A549 (cell line): ENCODE measurements around the gene SLC1A4. TPM values are rescaled to one million over a fixed set of nuclear protein-coding genes. Genes with fewer than 3 reads are reported as not detected.

Experiments
- ATAC-seq, 2 experiments: fragments of 200-7000 bp in 1 of 2; fragments of >200 bp in 1 of 2; cut with Nextera tagmentation in 1 of 2; cut with Tn5 transposase in 1 of 2; 3 replicates each; pipeline versions ENCODE4 v1.8.0 to v1.9.1; 2018 to 2020; ENCODE audit warnings: mild to moderate bottlenecking in 1 of 2, moderate library complexity in 1 of 2
- CTCF ChIA-PET: fragments of 300-600 bp; sonication (Branson Sonifier 250); formaldehyde crosslinking; extraction: SDS; loops from one replicate; lab custom pipeline; 2021; ENCODE audit warnings: antibody characterized with exemption, inconsistent platforms; lab: Yijun Ruan, JAX
- POLR2A ChIA-PET: fragments of 350-600 bp; formaldehyde crosslinking; extraction: SDS; loops from one replicate; lab custom pipeline; 2021; ENCODE audit warnings: antibody characterized with exemption, inconsistent platforms; lab: Yijun Ruan, JAX
- DNase-seq, 2 experiments: peaks; one replicate each; pipeline versions ENCODE4 v3.0.0 to v3.0.0-alpha.2; 2011 to 2016; ENCODE audit warnings: low read depth in 1 of 2, low spot score in 1 of 2
- FAIRE-seq: peaks from 2 replicates; lab custom pipeline; 2011; peaks lifted over from hg19 to GRCh38; lab: Jason Lieb, UNC
- H3K27ac ChIP-seq, 2 experiments: fragments of >200 bp; sonication (Bioruptor Twin); formaldehyde crosslinking; 3 replicates each; pipeline ENCODE4 v1.5.1; 2016 to 2017
- H3K4me1 ChIP-seq: fragments of >200 bp; sonication (Bioruptor Twin); formaldehyde crosslinking; 3 replicates; pipeline ENCODE4 v1.6.1; 2016
- H3K4me2 ChIP-seq: fragments of >200 bp; sonication (Bioruptor Twin); formaldehyde crosslinking; 3 replicates; pipeline ENCODE4 v1.6.1; 2016
- H3K4me3 ChIP-seq: fragments of >200 bp; sonication (Bioruptor Twin); formaldehyde crosslinking; 3 replicates; pipeline ENCODE4 v1.5.1; 2016
- H3K9me3 ChIP-seq: fragments of >200 bp; sonication (Bioruptor Twin); formaldehyde crosslinking; 3 replicates; pipeline ENCODE4 v1.6.1; 2016
- CBX8 ChIP-seq: fragments of 200-600 bp; sonication (generic); IDR thresholded peaks from 2 replicates; pipeline ENCODE4 v1.6.1; 2016
- CHD2 ChIP-seq: fragments of 150-350 bp; IDR thresholded peaks from 2 replicates; pipeline ENCODE4 v1.6.1; 2014; ENCODE audit warnings: low read length; ENCODE audit not compliant: partially characterized antibody
- EHMT2 ChIP-seq: fragments of 200-600 bp; sonication (generic); IDR thresholded peaks from 2 replicates; pipeline ENCODE4 v1.6.1; 2016; ENCODE audit warnings: antibody characterized with exemption, low read depth, mild to moderate bottlenecking, moderate library complexity
- FOSL2 ChIP-seq, 2 experiments: fragments of 450-650 bp in 1 of 2; fragments of >200 bp in 1 of 2; sonication (Bioruptor Twin) in 1 of 2; formaldehyde crosslinking; IDR thresholded peaks; 2 replicates each; pipeline versions ENCODE4 v1.5.0 to v1.6.1; 2016 to 2020; ENCODE audit warnings: mild to moderate bottlenecking in 1 of 2, moderate library complexity in 1 of 2
- HEYL ChIP-seq: fragments of 250-450 bp; sonication (Bioruptor Pico); IDR thresholded peaks from 2 replicates; pipeline ENCODE4 v1.8.0; 2021; ENCODE audit warnings: mild to moderate bottlenecking, moderate library complexity
- JUN ChIP-seq, 2 experiments: fragments of >200 bp; sonication (Bioruptor Twin); formaldehyde crosslinking; IDR thresholded peaks; 2 replicates in 1 of 2; 3 replicates in 1 of 2; pipeline ENCODE4 v1.6.1; 2016 to 2017
- MYC ChIP-seq: IDR thresholded peaks from 2 replicates; pipeline ENCODE4 v1.6.1; 2012; ENCODE audit warnings: mild to moderate bottlenecking, inconsistent platforms, low read length, improper control_type of control experiment, borderline replicate concordance
- NFE2L2 ChIP-seq: fragments of 150-350 bp; conservative IDR thresholded peaks from 2 replicates; pipeline ENCODE4 v1.6.1; 2014; ENCODE audit warnings: low read length
- NR3C1 ChIP-seq: fragments of >200 bp; sonication (Bioruptor Twin); formaldehyde crosslinking; IDR thresholded peaks from 3 replicates; pipeline ENCODE4 v1.6.1; 2017
- POLR2A ChIP-seq: IDR thresholded peaks from 2 replicates; pipeline ENCODE4 v1.6.1; 2012; ENCODE audit warnings: mild to moderate bottlenecking, low read length
- RCOR1 ChIP-seq: fragments of 150-350 bp; IDR thresholded peaks from 2 replicates; pipeline ENCODE4 v1.6.1; 2014; ENCODE audit warnings: antibody characterized with exemption, low read length, low read depth
- SMC3 ChIP-seq: fragments of >200 bp; sonication (Bioruptor Twin); formaldehyde crosslinking; IDR thresholded peaks from 3 replicates; pipeline ENCODE4 v1.6.1; 2018; ENCODE audit warnings: inconsistent platforms
- ZNF302 ChIP-seq: fragments of 250-450 bp; sonication (Bioruptor Pico); IDR thresholded peaks from 2 replicates; pipeline ENCODE4 v1.9.0; 2021; ENCODE audit warnings: inconsistent platforms, mild to moderate bottlenecking, moderate library complexity
- WGBS: methylation state at CpG from one replicate; pipeline ENCODE4 v1.1.6; 2017; ENCODE audit errors: missing lambda C conversion rate; 5-methylcytosine and 5-hydroxymethylcytosine counted together
- polyA plus RNA-seq, 4 experiments: library from polyadenylated mRNA; depleted of rRNA in 3 of 4; stranded (reverse); fragments of >200 nt; fragmentation: RNase III in 1 of 4; extraction: RNeasy Plus Mini Kit Qiagen cat#74134 plus additional on column Dnase treatment in 1 of 4; gene quantifications; 2 replicates in 3 of 4; 3 replicates in 1 of 4; pipeline ENCODE4 v1.2.3, GENCODE V29; 2011 to 2017
- TF ChIP-seq, protein P1 (sequence below): IDR thresholded peaks from 2 replicates; pipeline ENCODE4 v1.6.1; 2012; ENCODE audit warnings: low read depth, borderline replicate concordance
- TF ChIP-seq, protein P2 (sequence below): fragments of 250-450 bp; sonication (Bioruptor Pico); IDR thresholded peaks from 2 replicates; pipeline ENCODE4 v1.5.0; 2020; ENCODE audit warnings: low read depth, mild to moderate bottlenecking, moderate library complexity
- TF ChIP-seq, protein P3 (sequence below): fragments of >200 bp; sonication (Bioruptor Twin); formaldehyde crosslinking; IDR thresholded peaks from 2 replicates; pipeline ENCODE4 v1.6.1; 2016
- TF ChIP-seq, protein P4 (sequence below): fragments of >200 bp; sonication (Bioruptor Twin); formaldehyde crosslinking; IDR thresholded peaks from 3 replicates; pipeline ENCODE4 v1.6.1; 2016
- TF ChIP-seq, protein P5 (sequence below): fragments of >200 bp; sonication (Bioruptor Twin); formaldehyde crosslinking; IDR thresholded peaks from 3 replicates; pipeline ENCODE4 v1.5.1; 2016
- TF ChIP-seq, protein P6 (sequence below): IDR thresholded peaks from 2 replicates; pipeline ENCODE4 v1.6.1; 2012
- TF ChIP-seq, protein P7 (sequence below): fragments of 450-650 bp; IDR thresholded peaks from 2 replicates; pipeline ENCODE4 v1.6.1; 2014; ENCODE audit warnings: antibody characterized with exemption

The SLC1A4 gene
- polyA plus RNA-seq, 2 of the 4 experiments (the other 2 are of a cell fraction), result 9.1 to 26.4 TPM

DNA sequence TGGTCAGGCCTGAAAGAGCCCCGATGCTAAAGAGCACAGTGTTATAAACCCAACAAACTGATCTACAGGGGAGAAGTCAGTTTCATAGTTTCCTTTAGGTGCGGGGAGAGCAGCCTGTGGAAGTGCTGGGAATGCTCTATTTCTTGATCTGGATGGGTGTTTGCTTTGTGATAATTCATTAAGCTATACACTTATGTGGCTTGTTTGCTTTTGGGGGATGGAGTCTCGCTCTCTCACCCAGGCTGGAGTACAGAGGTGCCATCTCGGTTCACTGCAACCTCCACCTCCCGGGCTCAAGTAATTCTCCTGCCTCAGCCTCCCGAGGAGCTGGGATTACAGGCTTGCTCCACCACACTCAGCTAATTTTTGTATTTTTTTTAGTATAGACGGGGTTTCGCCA, 37.0 kb downstream of the SLC1A4 start:
- no peaks in the 10 kb centered on the region for H3K9me3 ChIP-seq
- no peak overlapping the region for H3K4me3 ChIP-seq
- DNase-seq, result no peak
- ChIA-PET CTCF (interaction anchor here (0.6 to 5.8 kb wide), 5 partner anchors 11 to 108 kb away, joined by 3 to 39 read pairs (median 3); no protein-coding TSS in a partner anchor), POLR2A (no interaction called here)
- peak overlapping the region; percentile 15; the same call in 2 of the 3 replicates for H3K4me2 ChIP-seq
- peaks cover 20% of the 10 kb centered on the region for H3K4me1 ChIP-seq
- no peak for FAIRE-seq
- no peak for ATAC-seq
- TF ChIP-seq ZNF302 (CRISPR knock-in tag) (no peak), CHD2 (no peak), FOSL2 (IDR thresholded peaks at IDR 0.05) (no peak), FOSL2 (CRISPR knock-in tag; IDR thresholded peaks at IDR 0.05) (no peak), CBX8 (no peak), JUN (IDR thresholded peaks at IDR 0.05) (no peak)
- TF ChIP-seq, protein P1, sequence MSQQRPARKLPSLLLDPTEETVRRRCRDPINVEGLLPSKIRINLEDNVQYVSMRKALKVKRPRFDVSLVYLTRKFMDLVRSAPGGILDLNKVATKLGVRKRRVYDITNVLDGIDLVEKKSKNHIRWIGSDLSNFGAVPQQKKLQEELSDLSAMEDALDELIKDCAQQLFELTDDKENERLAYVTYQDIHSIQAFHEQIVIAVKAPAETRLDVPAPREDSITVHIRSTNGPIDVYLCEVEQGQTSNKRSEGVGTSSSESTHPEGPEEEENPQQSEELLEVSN, result no peak
- H3K27ac ChIP-seq, result peak overlapping the region in 1 of 2 experiments; percentile 20; a peak in 1 of 6 replicates
- 78% methylated on average over 8 of the region's 8 CpGs for WGBS

DNA sequence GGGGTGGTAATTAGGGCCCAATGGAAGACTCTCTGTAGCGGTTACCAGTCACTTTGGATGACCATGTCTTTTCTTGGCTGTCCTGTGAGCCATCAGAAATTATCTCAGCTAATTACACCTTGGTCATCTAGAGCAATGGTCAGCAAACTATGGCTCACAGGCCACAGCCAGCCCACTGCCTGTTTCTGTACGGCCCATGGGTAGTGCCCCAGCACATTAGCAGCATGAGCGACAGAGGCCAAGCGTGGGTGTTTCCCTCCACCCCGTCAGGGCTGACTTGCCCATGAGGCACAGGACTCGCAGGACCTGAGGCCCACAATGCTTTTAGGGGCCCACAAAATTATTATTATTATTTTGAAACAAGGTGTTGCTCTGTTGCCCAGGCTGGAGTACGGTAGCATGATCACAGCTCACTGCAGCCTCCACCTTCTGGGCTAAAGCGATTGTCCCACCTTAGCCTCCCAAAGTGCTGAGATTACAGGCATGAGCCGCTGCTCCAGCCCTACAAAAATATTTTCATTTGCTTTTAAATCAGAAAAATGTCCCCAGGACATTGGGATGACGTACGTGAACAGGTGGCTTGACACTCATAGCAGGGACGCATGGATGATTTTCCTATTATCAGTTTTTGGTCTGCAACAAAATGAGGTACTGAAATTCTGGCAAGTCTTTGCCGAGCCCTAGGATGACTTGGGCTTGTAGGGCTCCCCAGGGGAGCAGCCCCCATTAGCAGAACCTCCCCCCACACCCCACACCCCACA, 37.7 kb downstream of the SLC1A4 start:
- 93% methylated on average over 13 of the region's 13 CpGs for WGBS
- CTCF ChIA-PET, result interaction anchor here (1.2 to 5.8 kb wide), 4 partner anchors 10 to 109 kb away, joined by 3 to 39 read pairs (median 3); no protein-coding TSS in a partner anchor
- POLR2A ChIA-PET, result no interaction called here
- no peak overlapping the region for H3K4me3 ChIP-seq
- TF ChIP-seq JUN (IDR thresholded peaks at IDR 0.05) (no peak), NFE2L2 (no peak), CBX8 (no peak), HEYL (CRISPR knock-in tag) (no peak), MYC (no peak), SMC3 (no peak), POLR2A (no peak)
- TF ChIP-seq, protein P2, sequence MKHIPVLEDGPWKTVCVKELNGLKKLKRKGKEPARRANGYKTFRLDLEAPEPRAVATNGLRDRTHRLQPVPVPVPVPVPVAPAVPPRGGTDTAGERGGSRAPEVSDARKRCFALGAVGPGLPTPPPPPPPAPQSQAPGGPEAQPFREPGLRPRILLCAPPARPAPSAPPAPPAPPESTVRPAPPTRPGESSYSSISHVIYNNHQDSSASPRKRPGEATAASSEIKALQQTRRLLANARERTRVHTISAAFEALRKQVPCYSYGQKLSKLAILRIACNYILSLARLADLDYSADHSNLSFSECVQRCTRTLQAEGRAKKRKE (CRISPR knock-in tag), result no peak
- TF ChIP-seq, protein P3, sequence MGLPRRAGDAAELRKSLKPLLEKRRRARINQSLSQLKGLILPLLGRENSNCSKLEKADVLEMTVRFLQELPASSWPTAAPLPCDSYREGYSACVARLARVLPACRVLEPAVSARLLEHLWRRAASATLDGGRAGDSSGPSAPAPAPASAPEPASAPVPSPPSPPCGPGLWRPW, result no peak
- TF ChIP-seq, protein P4, sequence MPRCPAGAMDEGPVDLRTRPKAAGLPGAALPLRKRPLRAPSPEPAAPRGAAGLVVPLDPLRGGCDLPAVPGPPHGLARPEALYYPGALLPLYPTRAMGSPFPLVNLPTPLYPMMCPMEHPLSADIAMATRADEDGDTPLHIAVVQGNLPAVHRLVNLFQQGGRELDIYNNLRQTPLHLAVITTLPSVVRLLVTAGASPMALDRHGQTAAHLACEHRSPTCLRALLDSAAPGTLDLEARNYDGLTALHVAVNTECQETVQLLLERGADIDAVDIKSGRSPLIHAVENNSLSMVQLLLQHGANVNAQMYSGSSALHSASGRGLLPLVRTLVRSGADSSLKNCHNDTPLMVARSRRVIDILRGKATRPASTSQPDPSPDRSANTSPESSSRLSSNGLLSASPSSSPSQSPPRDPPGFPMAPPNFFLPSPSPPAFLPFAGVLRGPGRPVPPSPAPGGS, result no peak
- TF ChIP-seq, protein P5, sequence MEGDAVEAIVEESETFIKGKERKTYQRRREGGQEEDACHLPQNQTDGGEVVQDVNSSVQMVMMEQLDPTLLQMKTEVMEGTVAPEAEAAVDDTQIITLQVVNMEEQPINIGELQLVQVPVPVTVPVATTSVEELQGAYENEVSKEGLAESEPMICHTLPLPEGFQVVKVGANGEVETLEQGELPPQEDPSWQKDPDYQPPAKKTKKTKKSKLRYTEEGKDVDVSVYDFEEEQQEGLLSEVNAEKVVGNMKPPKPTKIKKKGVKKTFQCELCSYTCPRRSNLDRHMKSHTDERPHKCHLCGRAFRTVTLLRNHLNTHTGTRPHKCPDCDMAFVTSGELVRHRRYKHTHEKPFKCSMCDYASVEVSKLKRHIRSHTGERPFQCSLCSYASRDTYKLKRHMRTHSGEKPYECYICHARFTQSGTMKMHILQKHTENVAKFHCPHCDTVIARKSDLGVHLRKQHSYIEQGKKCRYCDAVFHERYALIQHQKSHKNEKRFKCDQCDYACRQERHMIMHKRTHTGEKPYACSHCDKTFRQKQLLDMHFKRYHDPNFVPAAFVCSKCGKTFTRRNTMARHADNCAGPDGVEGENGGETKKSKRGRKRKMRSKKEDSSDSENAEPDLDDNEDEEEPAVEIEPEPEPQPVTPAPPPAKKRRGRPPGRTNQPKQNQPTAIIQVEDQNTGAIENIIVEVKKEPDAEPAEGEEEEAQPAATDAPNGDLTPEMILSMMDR, result no peak
- no peak for ATAC-seq
- H3K4me2 ChIP-seq, result no peak overlapping the region
- no peak for FAIRE-seq
- DNase-seq, result no peak
- no peak overlapping the region for H3K27ac ChIP-seq
- H3K9me3 ChIP-seq, result no peaks in the 10 kb centered on the region
- H3K4me1 ChIP-seq, result peaks cover 26% of the 10 kb centered on the region

DNA sequence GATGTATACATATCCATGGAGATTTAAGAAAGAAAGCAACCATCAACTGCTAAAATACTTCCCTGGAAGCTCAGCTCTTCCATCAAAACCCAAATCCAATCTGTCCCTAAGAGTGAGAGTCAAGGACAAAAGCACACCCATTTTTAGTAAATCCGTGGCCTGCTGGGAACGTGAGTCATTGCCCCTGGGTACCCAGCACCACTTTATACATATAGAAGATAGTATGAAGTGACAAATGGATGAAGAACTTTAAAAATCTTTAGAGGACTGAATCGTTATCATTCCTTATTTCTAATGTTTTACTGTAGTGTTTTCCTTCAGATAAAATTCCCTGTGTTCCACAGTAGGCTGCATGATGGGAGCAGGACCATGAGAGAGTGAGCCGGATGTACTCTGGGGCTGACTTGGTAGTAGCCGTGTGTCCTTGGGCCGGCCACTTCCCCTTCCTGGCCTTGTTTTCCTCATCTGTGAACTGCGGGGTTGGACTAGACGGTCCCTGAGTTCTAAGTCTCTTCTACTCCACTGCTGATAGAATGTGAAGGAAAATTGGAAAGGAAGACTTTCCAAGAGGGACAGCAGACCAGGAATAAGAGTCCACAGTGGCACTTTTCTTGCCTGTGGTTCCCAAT, 38.5 kb downstream of the SLC1A4 start:
- 81% methylated on average over 8 of the region's 8 CpGs for WGBS
- POLR2A ChIA-PET, result no interaction called here
- no peak for DNase-seq
- Histone ChIP-seq H3K4me3 (no peak overlapping the region), H3K9me3 (no peaks in the 10 kb centered on the region), H3K4me1 (peaks cover 32% of the 10 kb centered on the region), H3K4me2 (no peak overlapping the region), H3K27ac (no peak overlapping the region)
- no peak for FAIRE-seq
- CTCF ChIA-PET, result interaction anchor here (11.8 kb wide), 1 partner anchor 108 kb away, joined by 177 read pairs; no protein-coding TSS in a partner anchor
- no peak for ATAC-seq
- TF ChIP-seq, protein P6, sequence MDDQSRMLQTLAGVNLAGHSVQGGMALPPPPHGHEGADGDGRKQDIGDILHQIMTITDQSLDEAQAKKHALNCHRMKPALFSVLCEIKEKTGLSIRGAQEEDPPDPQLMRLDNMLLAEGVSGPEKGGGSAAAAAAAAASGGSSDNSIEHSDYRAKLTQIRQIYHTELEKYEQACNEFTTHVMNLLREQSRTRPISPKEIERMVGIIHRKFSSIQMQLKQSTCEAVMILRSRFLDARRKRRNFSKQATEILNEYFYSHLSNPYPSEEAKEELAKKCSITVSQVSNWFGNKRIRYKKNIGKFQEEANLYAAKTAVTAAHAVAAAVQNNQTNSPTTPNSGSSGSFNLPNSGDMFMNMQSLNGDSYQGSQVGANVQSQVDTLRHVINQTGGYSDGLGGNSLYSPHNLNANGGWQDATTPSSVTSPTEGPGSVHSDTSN, result no peak
- TF ChIP-seq ZNF302 (CRISPR knock-in tag) (no peak), NR3C1 (no peak), RCOR1 (no peak), EHMT2 (no peak)
- TF ChIP-seq, protein P7, sequence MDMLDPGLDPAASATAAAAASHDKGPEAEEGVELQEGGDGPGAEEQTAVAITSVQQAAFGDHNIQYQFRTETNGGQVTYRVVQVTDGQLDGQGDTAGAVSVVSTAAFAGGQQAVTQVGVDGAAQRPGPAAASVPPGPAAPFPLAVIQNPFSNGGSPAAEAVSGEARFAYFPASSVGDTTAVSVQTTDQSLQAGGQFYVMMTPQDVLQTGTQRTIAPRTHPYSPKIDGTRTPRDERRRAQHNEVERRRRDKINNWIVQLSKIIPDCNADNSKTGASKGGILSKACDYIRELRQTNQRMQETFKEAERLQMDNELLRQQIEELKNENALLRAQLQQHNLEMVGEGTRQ, result no peak
